ENCODE measurements around the gene PPFIBP2. TPM values are rescaled to one million over a fixed set of nuclear protein-coding genes. Genes with fewer than 3 reads are reported as not detected.

Gene PPFIBP2
- total and polyA plus RNA-seq, 11 donors = 10.5 to 31.1 (median 20.8) TPM

DNA sequence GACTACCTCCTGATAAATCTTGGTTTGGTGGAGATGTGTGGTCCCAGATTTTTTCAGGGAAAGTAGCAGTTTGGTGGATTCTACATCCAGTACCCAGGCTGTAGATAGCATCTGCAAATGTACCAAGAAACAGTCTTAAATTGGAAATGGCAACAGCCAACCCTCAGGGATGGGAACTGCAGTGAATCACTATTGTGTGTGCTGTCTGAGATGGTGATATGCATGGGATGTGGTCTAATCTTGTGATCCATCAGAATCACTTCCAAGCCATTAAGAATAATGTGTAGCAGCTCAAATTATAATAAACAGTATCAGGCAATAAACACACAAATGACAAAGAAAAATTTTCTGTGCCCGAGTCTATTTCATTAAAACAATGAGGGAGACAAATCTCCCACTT, 25.1 kb upstream of the PPFIBP2 start:
- 41 to 98% (median 93%) methylated on average over 1 of the region's 1 CpG for WGBS, 4 donors
- Histone ChIP-seq H3K4me3 (no peak overlapping the region), H3K27ac (no peak overlapping the region), H3K9me3 (no peaks in the 10 kb centered on the region), H3K36me3 (peaks cover 0 to 32% (median 4%) of the 10 kb centered on the region in 9 donors), H3K4me1 (peaks cover 0 to 31% (median 7%) of the 10 kb centered on the region in 12 donors), H3K27me3 (no peaks in the 10 kb centered on the region)
- TF ChIP-seq POLR2A (IDR thresholded peaks at IDR 0.05) = no peak
- TF ChIP-seq, protein P1, sequence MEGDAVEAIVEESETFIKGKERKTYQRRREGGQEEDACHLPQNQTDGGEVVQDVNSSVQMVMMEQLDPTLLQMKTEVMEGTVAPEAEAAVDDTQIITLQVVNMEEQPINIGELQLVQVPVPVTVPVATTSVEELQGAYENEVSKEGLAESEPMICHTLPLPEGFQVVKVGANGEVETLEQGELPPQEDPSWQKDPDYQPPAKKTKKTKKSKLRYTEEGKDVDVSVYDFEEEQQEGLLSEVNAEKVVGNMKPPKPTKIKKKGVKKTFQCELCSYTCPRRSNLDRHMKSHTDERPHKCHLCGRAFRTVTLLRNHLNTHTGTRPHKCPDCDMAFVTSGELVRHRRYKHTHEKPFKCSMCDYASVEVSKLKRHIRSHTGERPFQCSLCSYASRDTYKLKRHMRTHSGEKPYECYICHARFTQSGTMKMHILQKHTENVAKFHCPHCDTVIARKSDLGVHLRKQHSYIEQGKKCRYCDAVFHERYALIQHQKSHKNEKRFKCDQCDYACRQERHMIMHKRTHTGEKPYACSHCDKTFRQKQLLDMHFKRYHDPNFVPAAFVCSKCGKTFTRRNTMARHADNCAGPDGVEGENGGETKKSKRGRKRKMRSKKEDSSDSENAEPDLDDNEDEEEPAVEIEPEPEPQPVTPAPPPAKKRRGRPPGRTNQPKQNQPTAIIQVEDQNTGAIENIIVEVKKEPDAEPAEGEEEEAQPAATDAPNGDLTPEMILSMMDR (IDR thresholded peaks at IDR 0.05) = no peak
- ATAC-seq (no peak), DNase-seq (no peak)
- intact Hi-C loops (cut with DNase I) = no loop called here

DNA sequence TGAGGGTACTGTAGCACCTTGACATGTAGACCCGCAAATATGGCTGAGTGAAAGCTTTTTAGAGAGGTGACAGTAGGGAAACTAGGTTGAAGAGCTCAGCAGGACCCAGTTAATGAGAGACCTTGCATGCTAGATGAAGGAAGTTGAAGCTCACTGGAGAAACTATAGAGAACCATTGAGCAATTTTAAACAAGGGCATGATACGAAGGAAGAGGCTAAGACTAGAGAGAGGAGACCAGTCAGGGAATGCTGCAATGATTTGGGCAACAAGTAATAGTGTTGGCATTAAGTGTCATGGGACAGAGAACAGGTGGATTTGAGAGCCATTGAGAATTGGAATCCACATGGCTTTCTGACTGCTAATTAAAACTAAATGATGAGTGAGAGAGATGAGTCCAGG, 24.4 kb upstream of the PPFIBP2 start:
- H3K4me3 ChIP-seq = no peak overlapping the region
- ATAC-seq (no peak), DNase-seq (no peak)
- H3K36me3 ChIP-seq = peaks cover 0 to 35% (median 4%) of the 10 kb centered on the region in 9 donors
- intact Hi-C loops (cut with DNase I) = no loop called here
- no peaks in the 10 kb centered on the region for H3K9me3 ChIP-seq
- TF ChIP-seq, protein P1 (IDR thresholded peaks at IDR 0.05) = no peak
- no peak for TF ChIP-seq POLR2A (IDR thresholded peaks at IDR 0.05)
- H3K27me3 ChIP-seq = no peaks in the 10 kb centered on the region
- WGBS, 4 donors = 94 to 100% (median 95%) methylated on average over 2 of the region's 2 CpGs
- H3K27ac ChIP-seq = no peak overlapping the region
- peaks cover 0 to 31% (median 7%) of the 10 kb centered on the region in 12 donors for H3K4me1 ChIP-seq

DNA sequence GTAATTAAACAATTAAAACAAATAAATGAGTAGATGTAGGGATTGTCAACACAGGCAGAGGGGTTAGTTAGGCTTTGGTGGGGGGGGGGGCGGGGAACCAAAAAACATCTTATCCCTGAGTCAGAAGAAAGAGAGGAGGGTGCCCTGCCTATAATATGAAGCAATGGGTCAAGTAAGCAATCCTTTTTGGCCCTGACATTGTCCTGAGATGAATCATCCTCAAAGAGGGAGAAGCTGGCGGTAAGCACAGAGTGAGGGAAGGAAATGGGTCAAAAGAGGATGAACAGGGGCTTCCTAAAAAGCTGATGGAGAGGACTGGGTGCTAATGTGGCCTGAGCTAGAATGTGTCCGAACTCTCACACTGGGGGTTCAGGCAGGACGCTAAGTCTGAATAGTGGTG, 23.7 kb upstream of the PPFIBP2 start:
- no peaks in the 10 kb centered on the region for H3K9me3 ChIP-seq
- peak in 2 of 4 donors; percentile 54 to 77 for ATAC-seq
- peak overlapping the region in 1 of 12 donors; percentile 1 for H3K27ac ChIP-seq
- peaks cover 0 to 42% (median 4%) of the 10 kb centered on the region in 9 donors for H3K36me3 ChIP-seq
- H3K4me1 ChIP-seq = peaks cover 0 to 25% (median 7%) of the 10 kb centered on the region in 12 donors
- TF ChIP-seq, protein P1 (IDR thresholded peaks at IDR 0.05) = no peak
- TF ChIP-seq POLR2A (IDR thresholded peaks at IDR 0.05) = no peak
- WGBS, 4 donors = 85 to 90% (median 87%) methylated on average over 4 of the region's 4 CpGs
- DNase-seq = no peak
- intact Hi-C loops (cut with DNase I) = no loop called here
- H3K4me3 ChIP-seq = no peak overlapping the region
- H3K27me3 ChIP-seq = no peaks in the 10 kb centered on the region

DNA sequence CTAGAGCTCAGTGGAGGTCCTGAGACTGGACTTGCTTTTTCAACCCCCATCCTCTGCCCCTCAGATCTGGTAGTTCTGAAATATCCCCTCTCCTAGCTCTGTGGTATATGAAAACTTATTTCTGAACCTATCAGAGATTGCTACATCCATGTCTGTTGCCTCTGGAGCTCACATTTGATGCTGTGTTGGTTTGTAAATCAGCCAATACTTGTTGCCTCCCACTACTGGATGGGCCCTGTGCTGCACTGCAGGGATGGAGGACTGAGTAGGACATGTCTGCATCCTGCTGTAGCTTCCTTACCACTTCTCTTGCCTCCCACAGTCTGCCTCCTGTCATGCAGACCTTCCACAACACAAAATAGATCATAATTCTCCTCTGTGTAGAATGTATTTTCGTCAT, 23.3 kb upstream of the PPFIBP2 start:
- intact Hi-C loops (cut with DNase I) = no loop called here
- WGBS, 4 donors = 88 to 92% (median 90%) methylated on average over 1 of the region's 1 CpG
- TF ChIP-seq, protein P1 (IDR thresholded peaks at IDR 0.05) = no peak
- TF ChIP-seq POLR2A (IDR thresholded peaks at IDR 0.05) = no peak

More for the DNA sequence above, 23.3 kb upstream of the PPFIBP2 start:
- Histone ChIP-seq H3K27ac (peak overlapping the region in 1 of 12 donors; percentile 1), H3K4me1 (peaks cover 0 to 24% (median 7%) of the 10 kb centered on the region in 12 donors), H3K9me3 (no peaks in the 10 kb centered on the region), H3K36me3 (peaks cover 0 to 45% (median 4%) of the 10 kb centered on the region in 9 donors), H3K27me3 (no peaks in the 10 kb centered on the region), H3K4me3 (no peak overlapping the region)
- ATAC-seq (peak in 1 of 4 donors; percentile 35), DNase-seq (no peak)
